HL-60 (cell line): ENCODE results near the gene BIN2.
"Not testable (repeated sequence)": the region's sequence is repeated elsewhere in the genome, so short reads cannot be mapped to it uniquely, and the experiment has no call there.

ENCODE experiments used
- DNase-seq, 2 experiments: peaks; one replicate each; pipeline ENCODE4 v3.0.0-alpha.2; 2010 to 2020; ENCODE audit warnings: low read depth in 1 of 2, low spot score in 1 of 2
- H3K27ac ChIP-seq: fragments of 250-450 bp; sonication (Bioruptor Pico); replicated peaks from 2 replicates; pipeline ENCODE4 v1.5.1; 2020; ENCODE audit warnings: mild to moderate bottlenecking, moderate library complexity
- H3K27me3 ChIP-seq: fragments of 250-450 bp; sonication (Bioruptor Pico); 2 replicates; pipeline ENCODE4 v1.5.1; 2021; ENCODE audit warnings: mild to moderate bottlenecking, moderate library complexity; ENCODE audit not compliant: insufficient read depth, poor library complexity, severe bottlenecking
- H3K4me3 ChIP-seq: replicated peaks from 2 replicates; pipeline ENCODE4 v1.5.1; 2011; ENCODE audit warnings: mild to moderate bottlenecking, control low read depth, low read length; ENCODE audit not compliant: insufficient read depth
- CTCF ChIP-seq: IDR thresholded peaks from one replicate; pipeline ENCODE4 v1.5.1; 2011; ENCODE audit warnings: low read length, control low read depth, inconsistent platforms; ENCODE audit not compliant: insufficient read depth
- GABPA ChIP-seq: IDR thresholded peaks from 2 replicates; pipeline ENCODE4 v1.6.1; 2012; ENCODE audit warnings: low read depth
- POLR2AphosphoS5 ChIP-seq: IDR thresholded peaks from 2 replicates; pipeline ENCODE4 v1.6.1; 2012; ENCODE audit warnings: low read depth
- REST ChIP-seq: IDR thresholded peaks from 2 replicates; pipeline ENCODE4 v1.6.1; 2012; ENCODE audit warnings: low read depth; ENCODE audit not compliant: insufficient replicate concordance
- SPI1 ChIP-seq: IDR thresholded peaks from 2 replicates; pipeline ENCODE4 v1.6.1; 2012; ENCODE audit warnings: low read depth, mild to moderate bottlenecking, borderline replicate concordance

Gene BIN2

GRCh38 chr12:51307655-51308593, 16.1 kb downstream of the BIN2 start:
- no peak overlapping the region for H3K4me3 ChIP-seq
- TF ChIP-seq GABPA (no peak), REST (no peak), SPI1 (no peak), CTCF (no peak), POLR2AphosphoS5 (no peak)
- DNase-seq: no peak
- no peak overlapping the region for H3K27ac ChIP-seq
- H3K27me3 ChIP-seq: no peaks in the 10 kb centered on the region

- no peak for DNase-seq
- TF ChIP-seq GABPA: no peak
- TF ChIP-seq SPI1: no peak
- TF ChIP-seq CTCF: no peak
- TF ChIP-seq REST: no peak
- TF ChIP-seq POLR2AphosphoS5: no peak
- Histone ChIP-seq H3K27me3 (no peaks in the 10 kb centered on the region), H3K27ac (no peak overlapping the region), H3K4me3 (no peak overlapping the region)
These were observed 17.5 kb downstream of the BIN2 start for GRCh38 chr12:51306507-51306906.

GRCh38 chr12:51300768-51301167, 23.2 kb downstream of the BIN2 start:
- not testable (repeated sequence) for H3K27me3 ChIP-seq, DNase-seq, H3K4me3 ChIP-seq, H3K27ac ChIP-seq

- DNase-seq: no peak
- H3K27me3 ChIP-seq: no peaks in the 10 kb centered on the region
- TF ChIP-seq CTCF: no peak
- no peak for TF ChIP-seq REST
- no peak for TF ChIP-seq SPI1
- no peak for TF ChIP-seq POLR2AphosphoS5
- TF ChIP-seq GABPA: no peak
- H3K4me3 ChIP-seq: no peak overlapping the region
- H3K27ac ChIP-seq: no peak overlapping the region
These were observed 28.3 kb downstream of the BIN2 start for GRCh38 chr12:51295651-51296050.

- not testable (repeated sequence) for H3K27ac ChIP-seq, H3K4me3 ChIP-seq, H3K27me3 ChIP-seq, DNase-seq
These were observed 29.9 kb downstream of the BIN2 start for GRCh38 chr12:51294097-51294496.
